Measurements from ENCODE around the gene TICAM1.
"Not testable (repeated sequence)": the region's sequence is repeated elsewhere in the genome, so short reads cannot be mapped to it uniquely, and the experiment has no call there.

TICAM1 gene

GRCh38 chr19:4844348-4845179 is 13.1 kb upstream of the TICAM1 start:
- DNase-seq = no peak

GRCh38 chr19:4843647-4843965 is 12.1 kb upstream of the TICAM1 start:
- DNase-seq = no peak

DNA sequence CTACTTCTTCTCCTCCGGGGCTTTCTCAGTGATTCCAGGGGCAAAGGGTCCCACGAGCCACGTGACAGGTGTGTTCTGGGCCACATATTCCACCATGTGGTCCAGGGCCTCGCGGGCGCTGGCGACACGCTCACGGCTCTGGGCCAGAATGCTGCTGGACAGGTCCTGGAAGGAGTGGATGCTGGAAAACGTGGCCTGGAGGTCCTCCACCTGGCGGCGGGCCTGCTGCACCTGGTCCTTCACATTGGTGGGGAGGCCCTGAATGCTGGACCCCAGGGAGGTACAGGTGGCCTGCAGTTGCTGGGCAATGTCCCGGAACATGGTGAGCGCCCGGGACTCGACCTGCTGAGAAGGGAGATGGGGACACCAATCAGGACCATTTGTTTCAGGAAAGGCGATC is 7.7 kb upstream of the TICAM1 start:
- DNase-seq = no peak

DNA sequence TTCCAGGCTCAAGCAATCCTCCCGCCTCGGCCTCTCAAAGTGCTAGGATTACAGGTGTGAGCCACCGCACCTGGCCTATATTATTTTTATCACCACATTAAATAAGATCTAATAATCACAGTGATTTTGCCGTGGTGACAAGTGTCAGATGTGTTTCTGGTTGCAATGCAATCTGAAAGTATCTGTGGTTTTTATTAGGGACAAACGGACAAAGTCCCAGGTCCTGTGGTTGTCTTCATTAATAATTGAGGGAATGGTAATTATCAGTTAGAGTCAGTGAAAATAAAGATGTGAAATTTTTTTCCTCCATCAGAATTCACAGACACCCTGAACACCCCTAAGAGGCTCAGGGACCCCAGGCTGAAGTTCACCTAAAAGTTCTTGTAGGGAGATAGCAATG is 1.3 kb upstream of the TICAM1 start:
- no peak for DNase-seq

GRCh38 chr19:4831979-4832340 is 448 bp upstream of the TICAM1 start:
- DNase-seq = not testable (repeated sequence)

DNA sequence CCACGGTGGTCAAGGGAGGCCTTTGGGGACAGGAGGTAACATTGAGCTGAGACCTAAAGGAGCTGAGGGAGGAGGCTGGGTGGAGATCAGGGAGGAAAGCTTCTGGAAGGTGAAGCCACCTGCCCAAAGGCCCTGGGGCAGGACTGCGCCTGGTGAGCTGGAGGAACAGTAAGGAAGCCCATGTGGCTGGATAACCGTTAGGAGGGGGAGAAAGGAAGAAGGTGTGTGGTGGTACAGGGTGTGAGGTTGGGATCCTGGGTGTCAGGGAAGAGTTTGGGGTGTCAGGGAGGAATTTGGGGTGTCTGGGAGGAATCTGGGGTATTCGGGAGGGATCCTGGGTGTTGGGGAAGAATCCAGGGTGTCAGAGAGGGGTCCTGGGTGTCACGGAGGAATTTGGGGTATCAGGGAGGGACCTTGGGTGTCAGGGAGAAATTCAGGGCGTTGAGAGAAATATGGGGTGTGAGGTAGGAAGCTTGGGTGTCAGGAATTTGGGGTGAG is 695 bp downstream of the TICAM1 start:
- no peak for DNase-seq

DNA sequence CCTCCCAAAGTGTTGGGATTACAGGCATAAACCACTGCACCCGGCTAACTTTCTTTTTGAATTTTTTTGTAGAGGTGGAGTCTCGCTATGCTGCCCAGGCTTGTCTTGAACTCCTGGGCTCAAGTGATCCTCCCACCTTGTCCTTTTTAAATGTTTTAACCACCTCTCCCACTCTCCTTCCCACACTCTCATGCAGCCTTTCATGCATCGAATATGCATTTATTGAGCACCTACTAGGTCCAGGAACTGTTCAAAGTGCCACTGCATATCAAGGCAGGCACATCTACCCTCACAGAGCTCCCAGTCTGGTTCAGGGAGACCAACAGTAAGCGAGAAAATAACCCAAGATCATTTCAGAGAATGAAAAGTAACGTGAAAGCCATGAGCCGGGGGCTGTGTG is 1.2 kb downstream of the TICAM1 start:
- no peak for DNase-seq

- DNase-seq = no peak
These were observed 2.4 kb downstream of the TICAM1 start for GRCh38 chr19:4829001-4829712.

GRCh38 chr19:4823577-4823976 is 7.9 kb downstream of the TICAM1 start:
- no peak for DNase-seq

GRCh38 chr19:4822354-4822753 is 9.2 kb downstream of the TICAM1 start:
- not testable (repeated sequence) for DNase-seq

- no peak for DNase-seq
These were observed 10.2 kb downstream of the TICAM1 start for GRCh38 chr19:4821265-4821664.

GRCh38 chr19:4817467-4818277 is 13.8 kb downstream of the TICAM1 start:
- no peak for DNase-seq

GRCh38 chr19:4816950-4817278 is 14.6 kb downstream of the TICAM1 start:
- DNase-seq = no peak

DNA sequence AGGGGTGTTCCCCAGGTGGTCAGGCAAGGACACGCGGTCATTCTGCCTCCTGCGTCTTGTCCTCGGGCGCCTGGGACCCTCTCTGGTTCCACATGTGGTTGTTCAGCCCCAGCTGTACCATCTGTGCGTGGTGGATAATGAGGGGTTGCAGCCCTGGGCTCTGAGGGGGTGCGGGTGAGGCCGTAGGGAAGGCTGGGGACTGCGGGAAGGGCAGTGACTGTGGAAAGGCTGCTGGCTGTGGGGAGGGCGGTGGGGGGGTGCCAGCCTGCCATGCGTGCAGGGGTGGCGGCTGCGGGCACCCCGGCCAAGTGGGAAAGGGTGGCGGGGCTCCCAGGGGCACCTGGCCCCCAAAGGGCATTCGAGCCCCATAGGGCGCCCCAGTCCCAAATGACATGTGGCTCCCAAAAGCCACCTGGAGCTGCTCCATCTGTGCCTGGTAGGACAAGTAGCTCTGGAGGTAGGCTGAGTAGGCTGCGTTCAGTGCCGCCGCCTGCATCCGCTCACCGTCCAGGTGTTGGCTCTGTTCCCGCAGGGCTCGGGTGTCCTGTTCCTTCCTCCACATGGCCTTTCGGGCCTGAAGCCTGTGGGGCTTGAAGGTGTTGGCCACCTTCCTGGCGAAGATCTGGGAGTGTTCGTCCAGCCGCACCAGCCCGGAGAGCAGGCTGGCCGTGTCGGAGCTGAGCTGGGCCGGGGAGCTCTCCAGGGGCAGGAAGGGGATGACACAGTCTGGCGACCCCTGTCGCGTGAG is 15.1 kb downstream of the TICAM1 start:
- no peak for DNase-seq

DNA sequence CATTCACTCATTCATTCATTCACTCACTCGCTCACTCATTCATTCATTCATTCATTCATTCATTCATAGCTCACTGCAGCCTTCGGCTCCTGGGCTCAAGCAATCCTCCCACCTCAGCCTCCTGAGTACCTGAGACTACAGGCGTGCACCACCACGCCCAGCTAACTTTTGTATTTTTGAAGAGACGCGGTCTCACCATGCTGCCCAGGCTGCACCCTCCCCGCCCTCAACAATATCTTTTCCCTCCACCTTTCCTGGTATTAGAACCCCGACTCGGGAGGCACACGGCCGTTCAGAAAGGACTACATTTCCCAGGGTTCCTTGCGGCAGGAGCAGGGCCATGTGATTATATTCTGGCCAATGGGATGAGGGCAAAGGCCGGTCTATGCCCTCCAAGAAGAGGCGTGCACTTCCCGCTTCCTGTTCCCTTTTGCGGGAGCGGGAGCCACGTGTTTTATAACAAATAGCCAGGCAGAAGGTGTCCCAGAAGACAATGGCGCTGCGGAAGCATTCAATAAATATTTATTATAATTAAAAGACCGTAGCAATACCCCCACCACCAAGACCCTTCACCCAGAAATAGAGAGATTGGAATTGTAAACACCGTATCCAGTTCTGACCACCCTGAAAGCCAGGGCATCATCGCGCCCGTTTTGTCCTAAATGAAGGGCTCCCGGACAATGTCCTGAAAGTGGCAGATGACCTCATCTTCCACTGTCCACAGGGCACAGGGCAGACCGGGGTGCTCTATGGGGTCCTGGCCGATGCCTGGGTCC is 15.9 kb downstream of the TICAM1 start:
- peak; percentile 65 for DNase-seq

- no peak for DNase-seq
These were observed 16.7 kb downstream of the TICAM1 start for GRCh38 chr19:4814625-4815425.

- peak; percentile 72 for DNase-seq
These were observed 20.0 kb downstream of the TICAM1 start for GRCh38 chr19:4811328-4812131.

GRCh38 chr19:4807188-4807587 is 24.3 kb downstream of the TICAM1 start:
- no peak for DNase-seq

- no peak for DNase-seq
These were observed 25.1 kb downstream of the TICAM1 start for GRCh38 chr19:4806384-4806783.

DNA sequence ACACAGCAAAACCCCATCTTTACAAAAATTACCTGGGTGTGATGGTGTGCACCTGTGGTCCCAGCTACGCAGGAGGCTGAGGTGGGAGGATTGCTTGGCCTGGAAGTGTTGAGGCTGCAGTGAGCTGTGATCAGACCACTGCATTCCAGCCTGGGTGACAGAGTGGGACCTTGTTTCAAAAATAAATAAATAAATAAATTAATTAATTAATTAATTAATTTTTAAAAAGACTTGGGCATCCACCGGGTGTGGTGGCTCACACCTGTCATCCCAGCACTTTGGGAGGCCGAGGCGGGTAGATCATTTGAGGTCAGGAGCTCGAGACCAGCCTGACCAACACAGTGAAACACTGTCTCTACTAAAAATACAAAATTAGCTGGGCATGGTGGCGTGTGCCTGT is 26.4 kb downstream of the TICAM1 start:
- not testable (repeated sequence) for DNase-seq
